Fibroblast of villous mesenchyme (primary cell): Measurements from ENCODE around the gene OIT3. TPM values are rescaled to one million over a fixed set of nuclear protein-coding genes. Genes with fewer than 3 reads are reported as not detected.
A peak's percentile ranks its signal among the peaks of the same experiment; 100 is the strongest.

ENCODE experiments used
- DNase-seq: peaks from one replicate; pipeline ENCODE4 v3.0.0-alpha.2; 2010; ENCODE audit warnings: low read depth
- H3K4me3 ChIP-seq: 2 replicates; pipeline ENCODE4 v1.5.1; 2011; ENCODE audit warnings: low read depth, mild to moderate bottlenecking, low read length
- total RNA-seq: library from RNA; depleted of rRNA; stranded (reverse); fragments of >200 nt; gene quantifications from 2 replicates; pipeline ENCODE4 v1.2.3, GENCODE V29; 2012
- TF ChIP-seq, protein P1 (sequence below): IDR thresholded peaks from 2 replicates; pipeline ENCODE4 v1.5.1; 2012; ENCODE audit warnings: low read depth, mild to moderate bottlenecking, low read length; ENCODE audit not compliant: insufficient read depth

Gene OIT3
- total RNA-seq, 1 donor = under 0.01 TPM

DNA sequence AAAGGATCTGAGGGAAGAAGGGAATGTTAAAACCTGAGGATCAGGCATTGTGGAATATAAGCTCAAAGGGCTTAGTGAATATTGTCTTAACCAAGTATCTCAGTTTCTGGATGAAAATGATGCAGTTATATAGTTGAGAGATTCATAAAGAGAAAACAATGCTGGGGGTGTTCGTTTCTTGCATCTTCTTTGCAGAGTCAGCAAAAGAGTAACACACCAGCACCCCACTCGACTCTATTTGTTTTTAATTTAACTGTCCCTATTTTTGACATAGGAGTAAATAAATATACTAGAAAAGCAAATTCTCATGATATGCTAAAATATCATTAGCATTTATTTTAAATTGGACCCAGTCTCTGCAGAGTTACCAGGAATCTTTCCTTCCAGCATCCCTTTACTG, 7.6 kb upstream of the OIT3 start:
- TF ChIP-seq, protein P1, sequence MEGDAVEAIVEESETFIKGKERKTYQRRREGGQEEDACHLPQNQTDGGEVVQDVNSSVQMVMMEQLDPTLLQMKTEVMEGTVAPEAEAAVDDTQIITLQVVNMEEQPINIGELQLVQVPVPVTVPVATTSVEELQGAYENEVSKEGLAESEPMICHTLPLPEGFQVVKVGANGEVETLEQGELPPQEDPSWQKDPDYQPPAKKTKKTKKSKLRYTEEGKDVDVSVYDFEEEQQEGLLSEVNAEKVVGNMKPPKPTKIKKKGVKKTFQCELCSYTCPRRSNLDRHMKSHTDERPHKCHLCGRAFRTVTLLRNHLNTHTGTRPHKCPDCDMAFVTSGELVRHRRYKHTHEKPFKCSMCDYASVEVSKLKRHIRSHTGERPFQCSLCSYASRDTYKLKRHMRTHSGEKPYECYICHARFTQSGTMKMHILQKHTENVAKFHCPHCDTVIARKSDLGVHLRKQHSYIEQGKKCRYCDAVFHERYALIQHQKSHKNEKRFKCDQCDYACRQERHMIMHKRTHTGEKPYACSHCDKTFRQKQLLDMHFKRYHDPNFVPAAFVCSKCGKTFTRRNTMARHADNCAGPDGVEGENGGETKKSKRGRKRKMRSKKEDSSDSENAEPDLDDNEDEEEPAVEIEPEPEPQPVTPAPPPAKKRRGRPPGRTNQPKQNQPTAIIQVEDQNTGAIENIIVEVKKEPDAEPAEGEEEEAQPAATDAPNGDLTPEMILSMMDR = no peak
- DNase-seq = no peak
- H3K4me3 ChIP-seq = no peak overlapping the region

DNA sequence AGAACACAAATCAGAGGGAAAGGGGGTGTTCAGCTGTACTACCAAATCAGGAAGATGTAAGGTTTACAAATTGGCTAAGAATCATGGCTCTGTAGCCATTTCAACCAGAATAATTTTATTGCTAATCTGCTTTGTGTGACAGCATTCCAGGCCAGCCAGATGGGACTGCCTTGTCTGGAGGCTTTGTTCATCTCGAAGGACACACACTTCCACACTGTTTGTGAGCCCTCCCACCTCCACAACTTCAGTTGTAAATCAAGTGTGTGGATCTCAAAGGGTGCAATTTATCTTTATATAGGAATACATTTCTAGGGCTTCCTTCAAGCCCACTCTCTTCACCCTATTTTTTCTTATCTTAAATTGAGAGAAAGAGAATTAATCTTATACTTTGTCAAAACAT, 6.9 kb upstream of the OIT3 start:
- DNase-seq = no peak
- no peak overlapping the region for H3K4me3 ChIP-seq
- TF ChIP-seq, protein P1 = no peak

DNA sequence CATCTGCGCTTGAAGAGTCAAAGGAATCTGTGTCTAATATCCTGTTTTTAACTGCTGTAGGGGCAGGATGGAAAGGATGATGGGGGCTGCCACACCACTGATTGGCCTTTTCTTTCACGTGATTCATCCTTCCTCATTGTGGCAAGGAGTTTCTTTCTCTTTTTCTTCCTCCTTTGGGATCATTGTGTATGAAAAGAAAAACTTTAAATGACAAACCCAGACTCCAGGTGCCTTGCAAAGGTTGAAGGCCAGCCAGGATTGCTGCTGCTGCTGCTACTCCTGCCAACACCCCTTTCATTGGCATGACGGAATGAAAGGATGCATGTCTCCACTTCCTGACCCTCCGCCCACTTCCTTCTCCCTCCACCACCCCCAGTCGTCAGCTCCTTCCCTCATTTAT, 6.5 kb upstream of the OIT3 start:
- TF ChIP-seq, protein P1 = no peak
- no peak overlapping the region for H3K4me3 ChIP-seq
- no peak for DNase-seq

DNA sequence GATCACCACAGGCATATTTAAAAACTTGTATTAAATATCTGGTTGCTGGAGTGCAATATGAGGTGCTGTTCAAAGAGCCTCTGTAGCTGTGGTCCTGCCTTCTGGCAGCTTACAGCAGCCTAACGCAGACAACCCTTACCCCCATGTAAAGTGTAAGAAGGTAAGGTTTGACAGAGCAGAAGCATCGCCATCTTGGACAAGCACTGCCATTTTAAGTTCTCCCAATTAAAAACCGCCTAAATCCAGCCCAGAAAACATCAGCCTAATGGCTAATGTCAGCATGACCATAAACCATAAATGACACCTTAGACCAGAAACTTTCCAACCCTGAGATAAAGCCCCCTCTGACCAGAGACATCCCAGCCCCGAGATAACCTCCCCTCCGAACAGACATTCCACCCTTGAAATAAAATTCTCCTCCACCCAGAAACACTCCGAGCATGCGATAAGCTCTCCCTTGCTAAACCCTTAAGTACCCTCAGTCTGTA, 5.3 kb upstream of the OIT3 start:
- peak; percentile 8 for DNase-seq
- TF ChIP-seq, protein P1 = no peak
- H3K4me3 ChIP-seq = no peak overlapping the region

DNA sequence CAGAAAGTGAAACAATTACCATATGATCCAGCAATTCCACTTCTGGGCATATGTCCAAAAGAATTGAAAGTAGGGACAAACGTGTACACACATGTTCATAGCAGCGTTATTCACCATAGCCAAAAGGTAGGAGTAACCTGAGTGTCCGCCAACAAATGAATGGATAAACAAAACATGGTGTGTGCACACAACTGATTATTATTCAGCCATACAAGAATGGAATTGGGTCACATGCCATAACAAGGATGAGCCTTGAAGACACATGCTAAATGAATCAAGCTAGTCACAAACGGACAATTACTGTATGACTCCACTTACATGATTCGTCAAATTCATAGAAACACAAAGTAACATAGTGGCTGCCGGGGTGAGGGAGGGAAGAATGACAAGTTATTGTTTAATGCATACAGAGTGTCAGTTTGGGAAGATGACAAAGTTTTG, 4.1 kb upstream of the OIT3 start:
- DNase-seq = peak; percentile 44
- no peak overlapping the region for H3K4me3 ChIP-seq
- TF ChIP-seq, protein P1 = no peak

DNA sequence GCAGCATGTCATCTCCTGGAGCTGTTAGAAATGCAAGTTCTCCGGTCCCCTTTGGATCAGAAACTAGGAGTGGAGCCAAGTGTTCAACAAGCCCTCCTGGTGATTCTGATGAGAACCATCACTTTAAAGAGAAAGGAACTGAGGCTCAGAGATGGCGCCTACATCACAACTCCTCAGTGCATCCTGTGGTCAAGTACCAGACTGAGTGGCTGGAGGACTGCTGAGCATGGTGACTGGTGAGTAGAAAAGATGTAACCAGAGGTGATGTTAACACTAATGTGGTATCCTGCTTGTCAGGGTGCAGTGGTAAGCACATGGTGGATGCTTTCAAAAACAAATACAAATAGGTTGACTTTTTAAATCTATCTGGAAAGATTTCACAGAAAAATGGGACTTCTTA, 3.5 kb upstream of the OIT3 start:
- H3K4me3 ChIP-seq = no peak overlapping the region
- no peak for DNase-seq
- TF ChIP-seq, protein P1 = no peak

DNA sequence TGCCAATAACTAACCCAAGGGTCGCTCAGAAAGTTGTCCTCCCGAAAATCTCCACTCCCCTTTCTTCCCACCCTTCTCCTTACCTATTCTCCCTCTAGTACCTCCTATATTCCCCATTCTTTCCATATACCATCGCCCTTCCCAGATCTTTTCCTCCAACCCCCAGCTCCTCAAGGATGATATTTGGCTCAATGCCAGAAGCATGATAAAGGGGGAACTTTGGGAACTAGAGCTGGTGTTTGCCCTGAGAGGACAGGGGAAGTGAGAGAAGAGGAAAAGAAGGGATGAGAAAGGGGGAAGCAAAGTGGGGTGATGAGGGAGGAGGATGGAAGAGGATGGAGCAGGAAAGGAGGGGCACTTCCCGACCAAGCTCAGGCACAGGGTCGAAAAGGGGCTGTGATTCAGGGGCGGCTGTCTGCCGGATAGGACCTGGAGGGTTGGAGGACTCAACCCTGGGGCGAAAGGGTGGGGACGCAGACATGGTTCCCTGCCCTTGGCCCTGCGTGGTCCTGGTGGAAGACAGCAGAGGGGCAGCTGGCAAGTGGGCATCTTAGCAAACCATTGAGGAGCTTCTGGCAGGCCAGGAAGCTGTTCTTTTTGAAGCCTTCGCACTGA, 1.8 kb downstream of the OIT3 start:
- no peak for DNase-seq
- H3K4me3 ChIP-seq = no peak overlapping the region
- TF ChIP-seq, protein P1 = no peak
